GM23338 (cell line): ENCODE data around the gene DNAI2. TPM values are rescaled to one million over a fixed set of nuclear protein-coding genes. Genes with fewer than 3 reads are reported as not detected.
A peak's percentile ranks its signal among the peaks of the same experiment; 100 is the strongest.

Experiments used
- ATAC-seq: fragments of 200-7000 bp; cut with Tn5 transposase; 3 replicates; pipeline ENCODE4 v1.9.1; 2020
- DNase-seq: peaks from one replicate; pipeline ENCODE4 v3.0.0-alpha.2; 2015; ENCODE audit warnings: low spot score
- H2AFZ ChIP-seq: fragments of 200-600 bp; sonication (generic); 2 replicates; pipeline ENCODE4 v1.8.0; 2016; ENCODE audit warnings: antibody characterized with exemption, mild to moderate bottlenecking, moderate library complexity
- H3F3A ChIP-seq: fragments of 200-600 bp; sonication (generic); replicated peaks from 2 replicates; pipeline ENCODE4 v1.8.0; 2017; ENCODE audit warnings: antibody characterized with exemption, mixed run types, low read depth
- H3K27ac ChIP-seq: fragments of 200-600 bp; sonication (generic); 2 replicates; pipeline ENCODE4 v1.6.1; 2016; ENCODE audit warnings: low read depth
- H3K27me3 ChIP-seq: fragments of 200-600 bp; sonication (generic); 2 replicates; pipeline ENCODE4 v1.8.0; 2016; ENCODE audit warnings: mild to moderate bottlenecking, mixed run types, moderate library complexity; ENCODE audit not compliant: insufficient read depth
- H3K36me3 ChIP-seq: fragments of 200-600 bp; sonication (generic); 2 replicates; pipeline ENCODE4 v1.8.0; 2016; ENCODE audit warnings: mild to moderate bottlenecking; ENCODE audit not compliant: insufficient read depth
- H3K4me1 ChIP-seq: fragments of 200-600 bp; sonication (generic); 2 replicates; pipeline ENCODE4 v1.8.0; 2016; ENCODE audit warnings: mild to moderate bottlenecking, moderate library complexity; ENCODE audit not compliant: insufficient read depth
- H3K4me2 ChIP-seq: fragments of 200-600 bp; sonication (generic); 2 replicates; pipeline ENCODE4 v1.7.1; 2017; ENCODE audit warnings: mixed run types
- H3K4me3 ChIP-seq: fragments of 200-600 bp; sonication (generic); 2 replicates; pipeline ENCODE4 v1.6.1; 2016; ENCODE audit warnings: mixed run types
- H3K79me2 ChIP-seq: fragments of 200-600 bp; sonication (generic); replicated peaks from 2 replicates; pipeline ENCODE4 v1.8.0; 2017; ENCODE audit warnings: mild to moderate bottlenecking; ENCODE audit not compliant: insufficient read depth
- H3K9me2 ChIP-seq: fragments of 200-600 bp; sonication (generic); 2 replicates; pipeline ENCODE4 v1.8.0; 2017; ENCODE audit not compliant: insufficient read depth
- H4K20me1 ChIP-seq: fragments of 200-600 bp; sonication (generic); replicated peaks from 2 replicates; pipeline ENCODE4 v1.8.0; 2017; ENCODE audit warnings: mild to moderate bottlenecking; ENCODE audit not compliant: insufficient read depth
- H3K27ac Mint-ChIP-seq: 2 replicates; pipeline ENCODE4 v1.8.0; 2020; ENCODE audit warnings: inconsistent platforms, mild to moderate bottlenecking, moderate library complexity, mixed read lengths
- H3K27me3 Mint-ChIP-seq: 3 replicates; pipeline ENCODE4 v1.8.0; 2022; ENCODE audit warnings: low read depth, mild to moderate bottlenecking, moderate library complexity, mixed read lengths, inconsistent platforms; ENCODE audit not compliant: insufficient read depth, poor library complexity
- H3K36me3 Mint-ChIP-seq: 3 replicates; pipeline ENCODE4 v1.8.0; 2021; ENCODE audit warnings: low read depth, mild to moderate bottlenecking, inconsistent platforms, moderate library complexity, mixed read lengths
- H3K4me1 Mint-ChIP-seq: 3 replicates; pipeline ENCODE4 v1.8.0; 2020; ENCODE audit warnings: mild to moderate bottlenecking, inconsistent platforms, mixed read lengths
- H3K4me3 Mint-ChIP-seq: 3 replicates; pipeline ENCODE4 v1.8.0; 2021; ENCODE audit warnings: moderate library complexity, mild to moderate bottlenecking, inconsistent platforms, mixed read lengths
- H3K9me3 Mint-ChIP-seq: 3 replicates; pipeline ENCODE4 v1.8.0; 2020; ENCODE audit warnings: moderate library complexity, mild to moderate bottlenecking, inconsistent platforms, mixed read lengths
- CREB1 ChIP-seq: fragments of 250-450 bp; sonication (Bioruptor Pico); IDR thresholded peaks from 2 replicates; pipeline ENCODE4 v1.5.0; 2020; ENCODE audit warnings: low read depth, mild to moderate bottlenecking, moderate library complexity
- EZH2phosphoT487 ChIP-seq: fragments of 200-600 bp; sonication (generic); IDR thresholded peaks from one replicate; pipeline ENCODE4 v1.8.1; 2018; ENCODE audit warnings: antibody characterized with exemption; ENCODE audit not compliant: unreplicated experiment
- JUNB ChIP-seq: IDR thresholded peaks from one replicate; pipeline ENCODE4 v1.6.1; 2016; ENCODE audit warnings: antibody characterized with exemption; ENCODE audit not compliant: unreplicated experiment
- NANOG ChIP-seq: IDR thresholded peaks from 2 replicates; pipeline ENCODE4 v1.6.1; 2016; ENCODE audit warnings: antibody characterized with exemption, borderline replicate concordance
- STAT1 ChIP-seq: IDR thresholded peaks from one replicate; pipeline ENCODE4 v1.6.1; 2016; ENCODE audit warnings: antibody characterized with exemption; ENCODE audit not compliant: unreplicated experiment
- polyA plus RNA-seq: library from polyadenylated mRNA; unstranded; fragments of >200 nt; fragmentation: Nextera tagmentation; extraction: Ambion mirVana; gene quantifications from 2 replicates; pipeline ENCODE4 v1.2.1, GENCODE V29; 2016
- total RNA-seq: library from RNA; depleted of rRNA; stranded (reverse); fragments of >200 nt; shearing (Covaris generic); gene quantifications from 2 replicates; pipeline ENCODE4 v1.2.3, GENCODE V29; 2014
- TF ChIP-seq, protein P1 (sequence below): IDR thresholded peaks from 2 replicates; pipeline ENCODE4 v1.6.1; 2016; ENCODE audit warnings: antibody characterized with exemption
- TF ChIP-seq, protein P2 (sequence below), 2 experiments: fragments of 200-600 bp in 1 of 2; sonication (generic) in 1 of 2; conservative IDR thresholded peaks; 2 replicates each; pipeline versions ENCODE4 v1.5.1 to v1.6.1; 2016 to 2017; ENCODE audit warnings: antibody characterized with exemption in 2 of 2, low read depth in 2 of 2, mild to moderate bottlenecking in 2 of 2, moderate library complexity in 1 of 2
- TF ChIP-seq, protein P3 (sequence below): fragments of 250-450 bp; sonication (Bioruptor Pico); IDR thresholded peaks from 2 replicates; pipeline ENCODE4 v1.5.0; 2020; ENCODE audit warnings: mild to moderate bottlenecking, moderate library complexity
- TF ChIP-seq, protein P4 (sequence below): IDR thresholded peaks from one replicate; pipeline ENCODE4 v1.6.1; 2018; ENCODE audit warnings: antibody characterized with exemption; ENCODE audit not compliant: unreplicated experiment

Gene DNAI2
- total and polyA plus RNA-seq, 2 experiments from 2014 or later = 0.21 TPM; not detected in 1

DNA sequence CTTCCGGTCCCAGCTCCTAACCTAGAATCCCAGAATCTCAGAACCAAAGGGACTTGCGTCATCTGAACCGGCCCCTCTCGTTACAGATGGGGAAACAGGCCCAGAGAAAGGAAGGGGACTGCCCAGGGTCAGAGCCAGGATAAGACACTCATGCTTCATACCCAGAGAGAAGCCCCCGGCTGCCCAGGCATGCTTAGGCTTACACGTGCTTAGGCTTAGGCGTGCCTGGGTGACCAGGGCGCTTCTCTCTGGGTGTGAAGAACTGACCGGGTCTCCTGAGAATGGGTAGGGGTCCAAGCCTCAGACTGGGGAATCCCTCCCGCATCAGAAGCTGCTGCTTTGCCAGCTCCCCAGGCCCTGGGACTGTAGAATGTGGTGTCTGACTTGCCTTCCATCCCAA lies 29.9 kb upstream of the DNAI2 start:
- H3F3A ChIP-seq = 0 out of 2 replicates have a peak, but pooled peaks cover 4% of the 10 kb centered on the region
- no peaks in the 10 kb centered on the region for H3K27me3 ChIP-seq
- H3K4me1 Mint-ChIP-seq = peaks cover 35% of the 10 kb centered on the region

DNA sequence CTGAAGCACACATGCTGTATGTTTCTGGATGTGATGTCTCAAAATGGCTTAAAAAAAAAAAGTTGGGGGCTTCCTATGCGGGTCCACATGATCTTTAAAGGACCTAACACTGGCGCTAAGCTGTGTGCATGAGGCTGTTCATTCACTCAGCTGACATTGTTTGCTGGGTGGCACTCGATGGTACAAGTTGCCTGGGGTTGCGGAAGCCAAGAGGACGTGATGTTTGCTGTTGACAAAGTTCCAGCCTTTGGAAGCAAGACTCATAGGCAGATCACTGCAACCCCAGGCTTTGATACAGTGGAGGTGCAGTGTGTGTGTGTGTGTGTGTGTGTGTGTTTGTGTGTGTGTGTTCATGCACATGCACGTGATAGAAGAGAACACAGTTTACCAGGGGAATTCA lies 29.5 kb upstream of the DNAI2 start:
- H3F3A ChIP-seq = 0 out of 2 replicates have a peak, but pooled peaks cover 4% of the 10 kb centered on the region
- no peaks in the 10 kb centered on the region for H3K79me2 ChIP-seq
- TF ChIP-seq EZH2phosphoT487 (no peak), NANOG (no peak), STAT1 (no peak), JUNB (no peak)
- TF ChIP-seq, protein P1, sequence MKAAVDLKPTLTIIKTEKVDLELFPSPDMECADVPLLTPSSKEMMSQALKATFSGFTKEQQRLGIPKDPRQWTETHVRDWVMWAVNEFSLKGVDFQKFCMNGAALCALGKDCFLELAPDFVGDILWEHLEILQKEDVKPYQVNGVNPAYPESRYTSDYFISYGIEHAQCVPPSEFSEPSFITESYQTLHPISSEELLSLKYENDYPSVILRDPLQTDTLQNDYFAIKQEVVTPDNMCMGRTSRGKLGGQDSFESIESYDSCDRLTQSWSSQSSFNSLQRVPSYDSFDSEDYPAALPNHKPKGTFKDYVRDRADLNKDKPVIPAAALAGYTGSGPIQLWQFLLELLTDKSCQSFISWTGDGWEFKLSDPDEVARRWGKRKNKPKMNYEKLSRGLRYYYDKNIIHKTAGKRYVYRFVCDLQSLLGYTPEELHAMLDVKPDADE = no peak
- TF ChIP-seq, protein P2, sequence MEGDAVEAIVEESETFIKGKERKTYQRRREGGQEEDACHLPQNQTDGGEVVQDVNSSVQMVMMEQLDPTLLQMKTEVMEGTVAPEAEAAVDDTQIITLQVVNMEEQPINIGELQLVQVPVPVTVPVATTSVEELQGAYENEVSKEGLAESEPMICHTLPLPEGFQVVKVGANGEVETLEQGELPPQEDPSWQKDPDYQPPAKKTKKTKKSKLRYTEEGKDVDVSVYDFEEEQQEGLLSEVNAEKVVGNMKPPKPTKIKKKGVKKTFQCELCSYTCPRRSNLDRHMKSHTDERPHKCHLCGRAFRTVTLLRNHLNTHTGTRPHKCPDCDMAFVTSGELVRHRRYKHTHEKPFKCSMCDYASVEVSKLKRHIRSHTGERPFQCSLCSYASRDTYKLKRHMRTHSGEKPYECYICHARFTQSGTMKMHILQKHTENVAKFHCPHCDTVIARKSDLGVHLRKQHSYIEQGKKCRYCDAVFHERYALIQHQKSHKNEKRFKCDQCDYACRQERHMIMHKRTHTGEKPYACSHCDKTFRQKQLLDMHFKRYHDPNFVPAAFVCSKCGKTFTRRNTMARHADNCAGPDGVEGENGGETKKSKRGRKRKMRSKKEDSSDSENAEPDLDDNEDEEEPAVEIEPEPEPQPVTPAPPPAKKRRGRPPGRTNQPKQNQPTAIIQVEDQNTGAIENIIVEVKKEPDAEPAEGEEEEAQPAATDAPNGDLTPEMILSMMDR (conservative IDR thresholded peaks at IDR 0.05; ENCODE audit: low read depth in 2 of 2) = no peak
- TF ChIP-seq, protein P3, sequence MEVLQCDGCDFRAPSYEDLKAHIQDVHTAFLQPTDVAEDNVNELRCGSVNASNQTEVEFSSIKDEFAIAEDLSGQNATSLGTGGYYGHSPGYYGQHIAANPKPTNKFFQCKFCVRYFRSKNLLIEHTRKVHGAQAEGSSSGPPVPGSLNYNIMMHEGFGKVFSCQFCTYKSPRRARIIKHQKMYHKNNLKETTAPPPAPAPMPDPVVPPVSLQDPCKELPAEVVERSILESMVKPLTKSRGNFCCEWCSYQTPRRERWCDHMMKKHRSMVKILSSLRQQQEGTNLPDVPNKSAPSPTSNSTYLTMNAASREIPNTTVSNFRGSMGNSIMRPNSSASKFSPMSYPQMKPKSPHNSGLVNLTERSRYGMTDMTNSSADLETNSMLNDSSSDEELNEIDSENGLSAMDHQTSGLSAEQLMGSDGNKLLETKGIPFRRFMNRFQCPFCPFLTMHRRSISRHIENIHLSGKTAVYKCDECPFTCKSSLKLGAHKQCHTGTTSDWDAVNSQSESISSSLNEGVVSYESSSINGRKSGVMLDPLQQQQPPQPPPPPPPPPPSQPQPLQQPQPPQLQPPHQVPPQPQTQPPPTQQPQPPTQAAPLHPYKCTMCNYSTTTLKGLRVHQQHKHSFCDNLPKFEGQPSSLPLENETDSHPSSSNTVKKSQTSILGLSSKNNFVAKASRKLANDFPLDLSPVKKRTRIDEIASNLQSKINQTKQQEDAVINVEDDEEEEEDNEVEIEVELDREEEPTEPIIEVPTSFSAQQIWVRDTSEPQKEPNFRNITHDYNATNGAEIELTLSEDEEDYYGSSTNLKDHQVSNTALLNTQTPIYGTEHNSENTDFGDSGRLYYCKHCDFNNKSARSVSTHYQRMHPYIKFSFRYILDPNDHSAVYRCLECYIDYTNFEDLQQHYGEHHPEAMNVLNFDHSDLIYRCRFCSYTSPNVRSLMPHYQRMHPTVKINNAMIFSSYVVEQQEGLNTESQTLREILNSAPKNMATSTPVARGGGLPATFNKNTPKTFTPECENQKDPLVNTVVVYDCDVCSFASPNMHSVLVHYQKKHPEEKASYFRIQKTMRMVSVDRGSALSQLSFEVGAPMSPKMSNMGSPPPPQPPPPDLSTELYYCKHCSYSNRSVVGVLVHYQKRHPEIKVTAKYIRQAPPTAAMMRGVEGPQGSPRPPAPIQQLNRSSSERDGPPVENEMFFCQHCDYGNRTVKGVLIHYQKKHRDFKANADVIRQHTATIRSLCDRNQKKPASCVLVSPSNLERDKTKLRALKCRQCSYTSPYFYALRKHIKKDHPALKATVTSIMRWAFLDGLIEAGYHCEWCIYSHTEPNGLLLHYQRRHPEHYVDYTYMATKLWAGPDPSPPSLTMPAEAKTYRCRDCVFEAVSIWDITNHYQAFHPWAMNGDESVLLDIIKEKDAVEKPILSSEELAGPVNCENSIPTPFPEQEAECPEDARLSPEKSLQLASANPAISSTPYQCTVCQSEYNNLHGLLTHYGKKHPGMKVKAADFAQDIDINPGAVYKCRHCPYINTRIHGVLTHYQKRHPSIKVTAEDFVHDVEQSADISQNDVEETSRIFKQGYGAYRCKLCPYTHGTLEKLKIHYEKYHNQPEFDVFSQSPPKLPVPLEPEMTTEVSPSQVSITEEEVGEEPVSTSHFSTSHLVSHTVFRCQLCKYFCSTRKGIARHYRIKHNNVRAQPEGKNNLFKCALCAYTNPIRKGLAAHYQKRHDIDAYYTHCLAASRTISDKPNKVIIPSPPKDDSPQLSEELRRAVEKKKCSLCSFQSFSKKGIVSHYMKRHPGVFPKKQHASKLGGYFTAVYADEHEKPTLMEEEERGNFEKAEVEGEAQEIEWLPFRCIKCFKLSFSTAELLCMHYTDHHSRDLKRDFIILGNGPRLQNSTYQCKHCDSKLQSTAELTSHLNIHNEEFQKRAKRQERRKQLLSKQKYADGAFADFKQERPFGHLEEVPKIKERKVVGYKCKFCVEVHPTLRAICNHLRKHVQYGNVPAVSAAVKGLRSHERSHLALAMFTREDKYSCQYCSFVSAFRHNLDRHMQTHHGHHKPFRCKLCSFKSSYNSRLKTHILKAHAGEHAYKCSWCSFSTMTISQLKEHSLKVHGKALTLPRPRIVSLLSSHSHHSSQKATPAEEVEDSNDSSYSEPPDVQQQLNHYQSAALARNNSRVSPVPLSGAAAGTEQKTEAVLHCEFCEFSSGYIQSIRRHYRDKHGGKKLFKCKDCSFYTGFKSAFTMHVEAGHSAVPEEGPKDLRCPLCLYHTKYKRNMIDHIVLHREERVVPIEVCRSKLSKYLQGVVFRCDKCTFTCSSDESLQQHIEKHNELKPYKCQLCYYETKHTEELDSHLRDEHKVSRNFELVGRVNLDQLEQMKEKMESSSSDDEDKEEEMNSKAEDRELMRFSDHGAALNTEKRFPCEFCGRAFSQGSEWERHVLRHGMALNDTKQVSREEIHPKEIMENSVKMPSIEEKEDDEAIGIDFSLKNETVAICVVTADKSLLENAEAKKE (CRISPR knock-in tag) = no peak
- TF ChIP-seq, protein P4, sequence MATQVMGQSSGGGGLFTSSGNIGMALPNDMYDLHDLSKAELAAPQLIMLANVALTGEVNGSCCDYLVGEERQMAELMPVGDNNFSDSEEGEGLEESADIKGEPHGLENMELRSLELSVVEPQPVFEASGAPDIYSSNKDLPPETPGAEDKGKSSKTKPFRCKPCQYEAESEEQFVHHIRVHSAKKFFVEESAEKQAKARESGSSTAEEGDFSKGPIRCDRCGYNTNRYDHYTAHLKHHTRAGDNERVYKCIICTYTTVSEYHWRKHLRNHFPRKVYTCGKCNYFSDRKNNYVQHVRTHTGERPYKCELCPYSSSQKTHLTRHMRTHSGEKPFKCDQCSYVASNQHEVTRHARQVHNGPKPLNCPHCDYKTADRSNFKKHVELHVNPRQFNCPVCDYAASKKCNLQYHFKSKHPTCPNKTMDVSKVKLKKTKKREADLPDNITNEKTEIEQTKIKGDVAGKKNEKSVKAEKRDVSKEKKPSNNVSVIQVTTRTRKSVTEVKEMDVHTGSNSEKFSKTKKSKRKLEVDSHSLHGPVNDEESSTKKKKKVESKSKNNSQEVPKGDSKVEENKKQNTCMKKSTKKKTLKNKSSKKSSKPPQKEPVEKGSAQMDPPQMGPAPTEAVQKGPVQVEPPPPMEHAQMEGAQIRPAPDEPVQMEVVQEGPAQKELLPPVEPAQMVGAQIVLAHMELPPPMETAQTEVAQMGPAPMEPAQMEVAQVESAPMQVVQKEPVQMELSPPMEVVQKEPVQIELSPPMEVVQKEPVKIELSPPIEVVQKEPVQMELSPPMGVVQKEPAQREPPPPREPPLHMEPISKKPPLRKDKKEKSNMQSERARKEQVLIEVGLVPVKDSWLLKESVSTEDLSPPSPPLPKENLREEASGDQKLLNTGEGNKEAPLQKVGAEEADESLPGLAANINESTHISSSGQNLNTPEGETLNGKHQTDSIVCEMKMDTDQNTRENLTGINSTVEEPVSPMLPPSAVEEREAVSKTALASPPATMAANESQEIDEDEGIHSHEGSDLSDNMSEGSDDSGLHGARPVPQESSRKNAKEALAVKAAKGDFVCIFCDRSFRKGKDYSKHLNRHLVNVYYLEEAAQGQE = no peak
- no peaks in the 10 kb centered on the region for H3K27me3 ChIP-seq
- H3K4me2 ChIP-seq = no peak overlapping the region
- peak overlapping the region; percentile 18; the same call in 1 of the 2 replicates for H3K27ac Mint-ChIP-seq
- no peaks in the 10 kb centered on the region for H4K20me1 ChIP-seq
- DNase-seq = no peak
- H3K9me2 ChIP-seq = no peaks in the 10 kb centered on the region
- H3K9me3 Mint-ChIP-seq = peaks cover 22% of the 10 kb centered on the region
- H3K4me1 ChIP-seq = peaks cover 12% of the 10 kb centered on the region
- H3K36me3 Mint-ChIP-seq = peaks cover 14% of the 10 kb centered on the region
- no peaks in the 10 kb centered on the region for H3K36me3 ChIP-seq
- no peak for ATAC-seq
- H3K4me3 Mint-ChIP-seq = no peak overlapping the region
- no peak overlapping the region for H3K27ac ChIP-seq
- peaks cover 33% of the 10 kb centered on the region for H3K4me1 Mint-ChIP-seq
- no peak overlapping the region for H2AFZ ChIP-seq
- H3K4me3 ChIP-seq = no peak overlapping the region
- H3K27me3 Mint-ChIP-seq = peaks cover 26% of the 10 kb centered on the region

More for the DNA sequence above, 29.9 kb upstream of the DNAI2 start:
- H3K36me3 Mint-ChIP-seq = peaks cover 14% of the 10 kb centered on the region
- no peak overlapping the region for H2AFZ ChIP-seq
- H3K4me2 ChIP-seq = no peak overlapping the region
- H3K36me3 ChIP-seq = no peaks in the 10 kb centered on the region
- H3K9me3 Mint-ChIP-seq = peaks cover 22% of the 10 kb centered on the region
- H3K27ac ChIP-seq = no peak overlapping the region
- H3K4me3 Mint-ChIP-seq = no peak overlapping the region
- DNase-seq (no peak), ATAC-seq (no peak)
- no peaks in the 10 kb centered on the region for H3K79me2 ChIP-seq
- H4K20me1 ChIP-seq = no peaks in the 10 kb centered on the region
- TF ChIP-seq CREB1 (CRISPR knock-in tag) = no peak
- no peaks in the 10 kb centered on the region for H3K9me2 ChIP-seq
- H3K4me3 ChIP-seq = no peak overlapping the region
- H3K27ac Mint-ChIP-seq = no peak overlapping the region; the same call in 1 of the 2 replicates
- H3K27me3 Mint-ChIP-seq = peaks cover 28% of the 10 kb centered on the region
- peaks cover 12% of the 10 kb centered on the region for H3K4me1 ChIP-seq
